Activated CD8-positive, alpha-beta memory T cell treated with anti-CD3 and anti-CD28 coated beads for 36 hours (primary cell): ENCODE data around the gene ACBD6. TPM values are rescaled to one million over a fixed set of nuclear protein-coding genes. Genes with fewer than 3 reads are reported as not detected.

Experiments used
- CTCF ChIA-PET: fragments of 350-600 bp; sonication (Branson Sonifier 250); formaldehyde crosslinking; loops from one replicate; lab custom pipeline; 2021; ENCODE audit warnings: antibody characterized with exemption; lab: Charles Lee
- POLR2A ChIA-PET: fragments of 350-600 bp; sonication (Branson Sonifier 250); formaldehyde crosslinking; loops from one replicate; lab custom pipeline; 2021; ENCODE audit warnings: antibody characterized with exemption; lab: Charles Lee
- total RNA-seq, 2 experiments: library from RNA; stranded (reverse); gene quantifications; one replicate each; pipeline ENCODE4 v1.2.3, GENCODE V29; 2021

Gene ACBD6
- total RNA-seq, 2 experiments from 2014 or later = 47.8 to 49.2 TPM

- POLR2A ChIA-PET = no interaction called here
- CTCF ChIA-PET = interaction anchor here (0.5 kb wide), 1 partner anchor 132 kb away, joined by 3 read pairs; no protein-coding TSS in a partner anchor
These were observed 143.7 kb downstream of the ACBD6 start for GRCh38 chr1:180358649-180359048.

DNA sequence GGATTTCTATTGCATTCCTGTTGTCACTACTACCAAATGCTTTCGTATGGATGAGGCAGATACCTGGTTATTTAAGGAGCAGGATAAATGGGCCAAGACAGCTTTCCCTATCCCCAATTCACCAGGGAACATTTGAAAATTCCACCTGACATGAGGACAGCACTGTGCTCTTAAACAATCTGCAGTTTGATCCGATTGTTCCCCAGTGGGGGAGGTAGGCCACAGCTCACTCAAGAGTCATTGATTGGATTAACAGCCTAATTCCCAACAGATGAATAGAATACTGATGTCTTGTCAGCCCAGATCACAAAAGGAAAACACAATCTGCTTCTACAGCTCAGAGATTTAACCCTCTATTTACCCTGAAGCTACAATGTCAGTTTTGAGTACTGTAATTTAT lies 148.4 kb downstream of the ACBD6 start:
- ChIA-PET POLR2A (no interaction called here), CTCF (interaction anchor here (0.6 kb wide), 1 partner anchor 61 kb away, joined by 4 read pairs; no protein-coding TSS in a partner anchor)

DNA sequence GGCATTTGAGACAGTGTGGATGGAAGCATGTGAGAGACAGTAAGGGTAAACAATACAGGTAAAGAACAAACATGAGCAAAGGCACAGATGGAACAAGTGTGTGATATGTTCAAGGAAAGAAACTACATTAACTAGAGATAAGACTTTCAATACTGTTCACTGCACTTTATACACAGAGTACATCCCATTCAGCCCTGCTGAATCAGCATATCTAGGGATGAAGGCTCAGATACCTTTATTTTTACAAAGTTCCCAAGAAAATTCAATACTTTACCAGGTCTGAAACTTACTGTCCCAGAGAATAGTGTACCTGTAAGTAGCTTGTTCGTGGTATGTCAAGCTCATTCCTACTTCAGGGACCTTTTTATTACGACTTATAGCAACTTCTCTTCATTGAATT lies 149.8 kb downstream of the ACBD6 start:
- CTCF ChIA-PET = no interaction called here
- POLR2A ChIA-PET = no interaction called here

DNA sequence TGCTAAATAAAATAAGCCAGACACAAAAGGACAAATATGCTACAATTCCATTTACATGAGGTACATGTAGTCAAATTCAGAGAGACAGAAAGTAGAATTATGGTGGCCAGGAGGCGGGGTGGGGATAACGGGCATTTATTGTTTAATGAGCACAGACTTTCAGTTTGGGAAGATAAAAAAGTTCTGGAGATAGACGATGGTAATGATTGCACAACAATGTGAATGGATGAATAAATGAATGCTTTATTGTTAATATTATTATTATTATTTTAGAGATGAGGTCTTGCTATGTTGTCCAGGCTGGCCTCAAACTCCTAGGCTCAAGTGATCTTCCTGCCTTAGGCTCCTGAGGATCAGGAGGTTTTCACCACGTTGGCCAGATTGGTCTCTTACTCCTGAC lies 150.4 kb downstream of the ACBD6 start:
- ChIA-PET CTCF (no interaction called here), POLR2A (no interaction called here)

DNA sequence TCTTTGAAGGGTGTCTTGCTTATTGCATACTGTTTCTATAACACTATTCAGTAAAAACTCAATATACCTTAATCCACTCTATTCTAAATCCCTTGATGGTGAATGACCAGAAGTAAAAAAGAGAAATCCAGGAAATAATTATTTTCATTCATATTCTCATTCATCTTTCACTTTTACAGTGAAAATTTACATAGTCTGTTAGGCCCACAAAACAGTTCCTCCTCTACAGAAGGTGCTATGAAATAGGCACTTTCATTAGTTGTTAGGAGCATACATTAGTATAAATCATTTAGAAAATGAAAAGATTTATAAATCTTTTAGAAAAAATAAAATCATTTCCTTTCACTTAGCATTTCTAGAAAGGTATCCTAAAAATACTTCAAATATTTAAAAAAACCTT lies 157.2 kb downstream of the ACBD6 start:
- CTCF ChIA-PET = no interaction called here
- POLR2A ChIA-PET = no interaction called here

DNA sequence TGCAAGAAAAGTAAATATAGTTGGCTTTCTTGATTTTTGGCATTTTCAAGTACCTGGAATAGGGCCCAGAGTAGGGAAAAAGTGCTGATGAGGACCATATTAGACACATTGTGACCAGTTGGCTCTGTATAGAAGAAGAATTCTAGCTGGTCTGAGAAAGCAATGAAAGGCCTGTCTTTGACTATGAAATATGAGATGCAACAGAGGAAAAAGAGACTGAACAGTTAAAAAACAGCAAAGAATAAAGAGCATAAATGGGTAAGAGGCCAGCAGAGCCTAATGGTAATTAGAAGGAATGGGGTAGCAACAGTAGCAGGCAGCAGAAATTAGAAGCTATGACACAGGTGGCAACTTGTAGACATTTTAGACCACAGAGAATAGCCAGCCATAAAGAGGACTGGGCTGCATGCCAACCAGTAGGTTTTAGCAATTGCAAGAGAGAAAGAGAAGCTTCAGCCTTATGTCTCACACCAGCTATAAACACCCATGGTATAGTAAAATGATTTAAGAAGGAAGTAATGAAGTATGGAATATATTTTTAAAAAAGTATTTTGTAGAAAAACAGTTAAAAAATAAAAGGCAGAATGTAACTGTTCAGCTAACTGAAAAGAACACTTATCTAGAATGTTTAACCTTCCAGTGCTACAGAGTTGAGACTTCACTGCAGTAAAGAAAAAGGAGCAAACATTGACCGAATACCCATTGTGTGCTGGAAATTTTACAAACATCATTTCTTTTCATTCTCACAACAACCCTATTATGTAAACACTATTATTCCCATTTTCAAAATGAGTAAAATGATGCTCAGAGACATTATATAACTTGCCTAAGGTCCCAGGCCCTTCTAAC lies 158.2 kb downstream of the ACBD6 start:
- POLR2A ChIA-PET = no interaction called here
- CTCF ChIA-PET = no interaction called here

DNA sequence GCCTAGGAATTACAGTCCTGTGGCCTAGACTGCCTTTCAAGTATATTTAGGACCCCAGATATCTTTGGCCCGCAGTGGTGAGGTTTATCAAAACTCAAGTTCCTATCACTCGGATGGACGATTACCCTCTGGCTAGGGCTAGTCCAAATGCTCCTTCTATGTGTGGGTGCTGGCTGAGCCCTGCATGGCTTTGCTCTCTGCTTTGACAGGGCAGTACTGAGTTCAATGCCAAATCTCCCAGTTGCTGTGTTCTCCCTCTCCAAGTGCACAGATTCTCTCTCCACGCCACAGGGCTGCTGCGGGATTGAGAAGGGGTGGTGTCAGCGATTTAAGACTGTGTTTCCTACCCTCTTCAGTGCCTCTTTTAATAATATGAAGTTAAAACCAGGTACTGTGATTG lies 175.3 kb downstream of the ACBD6 start:
- CTCF ChIA-PET = no interaction called here
- POLR2A ChIA-PET = no interaction called here

- ChIA-PET POLR2A (no interaction called here), CTCF (no interaction called here)
These were observed 189.5 kb downstream of the ACBD6 start for GRCh38 chr1:180312926-180313325.

DNA sequence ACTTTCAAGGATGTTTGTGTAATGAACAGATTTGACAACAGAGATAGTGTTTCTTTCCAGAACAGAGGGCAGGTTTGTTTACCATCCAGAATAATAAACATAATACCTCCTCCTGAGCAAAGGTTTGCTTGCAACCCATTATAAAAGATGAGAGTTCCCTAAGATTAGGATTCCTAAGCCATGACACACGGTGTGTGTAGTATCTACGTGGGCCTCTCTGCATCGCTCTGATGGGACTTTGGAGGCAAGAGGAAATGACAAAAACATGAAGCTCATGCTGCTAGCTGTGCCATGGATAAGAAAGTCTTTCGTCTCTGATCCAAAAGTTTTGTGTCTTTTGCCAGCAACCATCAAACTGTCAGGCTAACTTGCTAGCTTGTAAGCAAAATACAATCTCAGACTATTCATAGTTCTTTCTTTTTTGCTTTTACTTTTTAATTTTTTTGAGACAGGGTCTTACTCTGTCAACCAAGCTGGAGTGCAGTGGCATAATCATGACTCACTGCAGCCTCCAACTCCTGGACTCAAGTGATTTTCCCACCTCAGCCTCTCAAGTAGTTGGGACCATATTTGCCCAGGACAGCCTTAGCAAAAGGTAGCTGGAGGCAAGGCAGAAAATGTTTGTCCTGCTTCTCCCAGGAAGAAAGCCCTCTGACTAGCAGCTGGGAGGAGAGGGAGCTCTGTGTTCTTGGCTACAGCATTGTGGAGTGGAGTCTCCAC lies 191.2 kb downstream of the ACBD6 start:
- POLR2A ChIA-PET = interaction anchor here (0.6 kb wide), 1 partner anchor 140 kb away, joined by 3 read pairs; no protein-coding TSS in a partner anchor
- CTCF ChIA-PET = no interaction called here

GRCh38 chr1:180310095-180310494 lies 192.3 kb downstream of the ACBD6 start:
- POLR2A ChIA-PET = interaction anchor here (0.6 kb wide), 1 partner anchor 274 kb away, joined by 5 read pairs; no protein-coding TSS in a partner anchor
- CTCF ChIA-PET = no interaction called here

- CTCF ChIA-PET = no interaction called here
- POLR2A ChIA-PET = interaction anchor here (0.6 kb wide), 1 partner anchor 275 kb away, joined by 5 read pairs; no protein-coding TSS in a partner anchor
These were observed 193.0 kb downstream of the ACBD6 start for GRCh38 chr1:180309338-180309737.

DNA sequence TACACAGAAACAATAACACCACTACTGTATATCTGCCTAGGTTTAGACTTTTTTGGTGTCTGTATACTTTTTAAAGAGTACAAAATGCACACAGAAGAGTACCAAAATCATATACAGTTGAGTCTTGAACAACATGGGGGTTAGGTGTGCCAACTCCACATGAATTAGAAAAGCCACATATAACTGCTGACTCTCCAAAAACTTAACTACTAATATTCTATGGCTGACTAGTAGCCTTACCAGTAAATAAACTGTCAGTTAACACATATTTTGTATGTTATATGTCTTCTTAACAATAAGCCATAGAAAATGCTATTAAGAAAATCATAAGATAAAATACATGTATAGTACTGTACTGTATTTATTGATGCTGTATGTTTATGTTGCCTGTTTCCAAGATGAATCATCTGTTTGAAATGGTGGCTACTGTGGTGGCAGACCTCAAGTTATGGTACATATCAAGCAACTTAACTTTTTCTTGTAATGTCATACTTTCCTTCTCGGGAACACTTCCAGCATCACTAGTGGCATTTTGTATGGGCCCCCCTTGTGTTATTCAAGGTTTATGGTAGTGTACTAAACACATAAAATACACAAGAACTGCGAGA lies 201.1 kb downstream of the ACBD6 start:
- ChIA-PET POLR2A (no interaction called here), CTCF (no interaction called here)

GRCh38 chr1:180299479-180300221 lies 202.7 kb downstream of the ACBD6 start:
- POLR2A ChIA-PET = no interaction called here
- CTCF ChIA-PET = no interaction called here

GRCh38 chr1:180295999-180296398 lies 206.4 kb downstream of the ACBD6 start:
- CTCF ChIA-PET = no interaction called here
- POLR2A ChIA-PET = no interaction called here

- POLR2A ChIA-PET = no interaction called here
- CTCF ChIA-PET = no interaction called here
These were observed 207.7 kb downstream of the ACBD6 start for GRCh38 chr1:180294711-180295110.

- POLR2A ChIA-PET = no interaction called here
- CTCF ChIA-PET = no interaction called here
These were observed 211.4 kb downstream of the ACBD6 start for GRCh38 chr1:180291004-180291403.

- POLR2A ChIA-PET = no interaction called here
- CTCF ChIA-PET = no interaction called here
These were observed 211.9 kb downstream of the ACBD6 start for GRCh38 chr1:180290265-180291001.

DNA sequence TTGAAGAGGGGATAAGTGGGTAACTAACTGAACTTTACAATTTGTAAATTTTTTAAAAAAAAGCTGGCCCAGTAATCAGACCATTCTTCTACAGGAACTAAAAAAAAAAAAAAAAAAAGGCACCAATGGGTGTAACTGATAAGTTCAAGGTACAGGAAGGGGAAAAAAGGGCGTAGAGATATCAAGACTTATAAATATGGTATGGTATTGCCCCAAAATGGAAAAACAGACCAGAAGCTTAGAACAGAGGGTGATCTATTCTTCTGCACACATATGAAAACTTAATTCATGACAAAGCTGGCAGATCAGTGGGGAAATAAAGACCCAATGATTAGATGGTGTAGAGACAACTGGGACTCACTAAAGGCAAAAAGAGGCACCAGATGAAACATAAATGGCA lies 213.4 kb downstream of the ACBD6 start:
- POLR2A ChIA-PET = no interaction called here
- CTCF ChIA-PET = no interaction called here
